H9 (cell line): ENCODE data around the gene F11R. TPM values are rescaled to one million over a fixed set of nuclear protein-coding genes. Genes with fewer than 3 reads are reported as not detected.

Experiments
- DNase-seq: peaks from one replicate; pipeline ENCODE4 v3.0.0-alpha.2; 2017
- H2AFZ ChIP-seq: one replicate; pipeline ENCODE4 v1.6.1; 2013; ENCODE audit warnings: mild to moderate bottlenecking, low read length, control low read depth, moderate library complexity
- H2AK5ac ChIP-seq: 2 replicates; pipeline ENCODE4 v1.6.1; 2013; ENCODE audit warnings: low read length, control low read depth, mixed read lengths; ENCODE audit not compliant: insufficient read length
- H2BK120ac ChIP-seq: one replicate; pipeline ENCODE4 v1.6.1; 2013; ENCODE audit warnings: low read depth, mild to moderate bottlenecking, low read length, control low read depth, inconsistent platforms; ENCODE audit not compliant: poor library complexity, severe bottlenecking
- H2BK12ac ChIP-seq: 2 replicates; pipeline ENCODE4 v1.6.1; 2013; ENCODE audit warnings: low read length, control low read depth, mixed read lengths, low read depth; ENCODE audit not compliant: insufficient read length
- H2BK15ac ChIP-seq: 2 replicates; pipeline ENCODE4 v1.6.1; 2013; ENCODE audit warnings: low read depth, low read length, control low read depth
- H2BK20ac ChIP-seq: one replicate; pipeline ENCODE4 v1.6.1; 2013; ENCODE audit warnings: low read depth, mild to moderate bottlenecking, low read length, control low read depth, inconsistent platforms; ENCODE audit not compliant: poor library complexity, severe bottlenecking
- H2BK5ac ChIP-seq: 2 replicates; pipeline ENCODE4 v1.6.1; 2013; ENCODE audit warnings: low read length, control low read depth, mixed read lengths; ENCODE audit not compliant: insufficient read length
- H3K14ac ChIP-seq: 2 replicates; pipeline ENCODE4 v1.6.1; 2013; ENCODE audit warnings: low read length, control low read depth; ENCODE audit not compliant: insufficient read depth
- H3K18ac ChIP-seq: 2 replicates; pipeline ENCODE4 v1.6.1; 2013; ENCODE audit warnings: low read depth, mild to moderate bottlenecking, mixed read lengths, low read length, control low read depth; ENCODE audit not compliant: insufficient read length
- H3K23ac ChIP-seq: 2 replicates; pipeline ENCODE4 v1.6.1; 2013; ENCODE audit warnings: low read length, control low read depth, mixed read lengths, low read depth; ENCODE audit not compliant: insufficient read length
- H3K23me2 ChIP-seq: 2 replicates; pipeline ENCODE4 v1.6.1; 2013; ENCODE audit warnings: low read depth, mild to moderate bottlenecking, mixed read lengths, low read length, control low read depth; ENCODE audit not compliant: insufficient read length, poor library complexity, severe bottlenecking
- H3K27ac ChIP-seq: 2 replicates; pipeline ENCODE4 v1.5.1; 2013; ENCODE audit warnings: low read length, control low read depth, mixed read lengths, low read depth; ENCODE audit not compliant: insufficient read length
- H3K27me3 ChIP-seq: 2 replicates; pipeline ENCODE4 v1.6.1; 2013; ENCODE audit warnings: low read length, control low read depth, inconsistent platforms; ENCODE audit not compliant: insufficient read depth
- H3K4ac ChIP-seq: 2 replicates; pipeline ENCODE4 v1.6.1; 2013; ENCODE audit warnings: low read depth, mild to moderate bottlenecking, control low read depth, inconsistent platforms, low read length, moderate library complexity
- H3K4me1 ChIP-seq: 2 replicates; pipeline ENCODE4 v1.6.1; 2013; ENCODE audit warnings: low read length, control low read depth, inconsistent platforms; ENCODE audit not compliant: insufficient read depth
- H3K4me2 ChIP-seq: 2 replicates; pipeline ENCODE4 v1.6.1; 2013; ENCODE audit warnings: low read length, control low read depth, mixed read lengths; ENCODE audit not compliant: insufficient read length, insufficient read depth
- H3K56ac ChIP-seq: 2 replicates; pipeline ENCODE4 v1.6.1; 2013; ENCODE audit warnings: low read depth, mild to moderate bottlenecking, mixed read lengths, low read length, control low read depth; ENCODE audit not compliant: insufficient read length
- H3K79me1 ChIP-seq: 2 replicates; pipeline ENCODE4 v1.6.1; 2013; ENCODE audit warnings: low read depth, mild to moderate bottlenecking, moderate library complexity, low read length, control low read depth, inconsistent platforms; ENCODE audit not compliant: insufficient read depth, poor library complexity, severe bottlenecking
- H3K79me2 ChIP-seq: 2 replicates; pipeline ENCODE4 v1.6.1; 2013; ENCODE audit warnings: low read length, control low read depth, inconsistent platforms; ENCODE audit not compliant: insufficient read depth
- H3K9ac ChIP-seq: 2 replicates; pipeline ENCODE4 v1.6.1; 2013; ENCODE audit warnings: low read length, control low read depth, mixed read lengths; ENCODE audit not compliant: insufficient read length; ENCODE audit errors: extremely low read depth
- H3K9me3 ChIP-seq: one replicate; pipeline ENCODE4 v1.6.1; 2013; ENCODE audit warnings: low read depth, low read length, inconsistent platforms; ENCODE audit not compliant: control insufficient read depth
- H3T11ph ChIP-seq: one replicate; pipeline ENCODE4 v1.6.1; 2013; ENCODE audit warnings: mild to moderate bottlenecking, low read length, control low read depth, inconsistent platforms
- H4K20me1 ChIP-seq: one replicate; pipeline ENCODE4 v1.6.1; 2013; ENCODE audit not compliant: control insufficient read depth, insufficient read length, insufficient read depth
- H4K5ac ChIP-seq: 2 replicates; pipeline ENCODE4 v1.6.1; 2013; ENCODE audit warnings: low read depth, mild to moderate bottlenecking, mixed read lengths, low read length, control low read depth; ENCODE audit not compliant: insufficient read length
- H4K8ac ChIP-seq: replicated peaks from 2 replicates; pipeline ENCODE4 v1.6.1; 2013; ENCODE audit warnings: low read length, control low read depth, mixed read lengths, low read depth; ENCODE audit not compliant: insufficient read length
- H4K91ac ChIP-seq: 2 replicates; pipeline ENCODE4 v1.6.1; 2013; ENCODE audit warnings: low read depth, mild to moderate bottlenecking, moderate library complexity, mixed read lengths, low read length, control low read depth; ENCODE audit not compliant: insufficient read length
- H3K27ac Mint-ChIP-seq, 3 experiments: 2 replicates in 2 of 3; 3 replicates in 1 of 3; pipeline ENCODE4 v1.8.0; 2020 to 2021; ENCODE audit warnings: mixed read lengths in 3 of 3, mild to moderate bottlenecking in 1 of 3, moderate library complexity in 1 of 3
- H3K27me3 Mint-ChIP-seq: 2 replicates; pipeline ENCODE4 v1.8.0; 2021; ENCODE audit warnings: low read depth, mild to moderate bottlenecking, moderate library complexity, mixed read lengths
- H3K36me3 Mint-ChIP-seq, 3 experiments: 2 replicates in 2 of 3; 3 replicates in 1 of 3; pipeline ENCODE4 v1.8.0; 2020 to 2021; ENCODE audit warnings: low read depth in 3 of 3, mixed read lengths in 3 of 3; ENCODE audit not compliant: insufficient read depth in 1 of 3
- H3K4me1 Mint-ChIP-seq, 2 experiments: 2 replicates each; pipeline ENCODE4 v1.8.0; 2020; ENCODE audit warnings: mixed read lengths in 2 of 2
- H3K4me3 Mint-ChIP-seq, 2 experiments: 2 replicates in 1 of 2; 3 replicates in 1 of 2; pipeline ENCODE4 v1.8.0; 2020 to 2021; ENCODE audit warnings: mild to moderate bottlenecking in 2 of 2, mixed read lengths in 2 of 2, moderate library complexity in 1 of 2
- H3K9me3 Mint-ChIP-seq, 2 experiments: 2 replicates in 1 of 2; 3 replicates in 1 of 2; pipeline ENCODE4 v1.8.0; 2020; ENCODE audit warnings: mild to moderate bottlenecking in 2 of 2, mixed read lengths in 2 of 2, moderate library complexity in 1 of 2
- WGBS: extraction: QIAGEN DNeasy Blood & Tissue Kit; methylation state at CpG from one replicate; pipeline ENCODE4 v1.1.7; 2013; ENCODE audit warnings: missing lambda C conversion rate, low lambda C conversion rate, mixed read lengths; ENCODE audit not compliant: insufficient read length; ENCODE audit errors: extremely low coverage; 5-methylcytosine and 5-hydroxymethylcytosine counted together
- total RNA-seq: library from RNA; stranded (reverse); gene quantifications from 2 replicates; pipeline ENCODE4 v1.2.1, GENCODE V29; 2021
- TF ChIP-seq, protein P1 (sequence below): fragments of 200-600 bp; sonication (generic); conservative IDR thresholded peaks from 3 replicates; pipeline ENCODE4 v1.8.0; 2021; ENCODE audit warnings: antibody characterized with exemption, mild to moderate bottlenecking

The F11R gene
- total RNA-seq, 1 experiment from 2014 or later, result 174 TPM

DNA sequence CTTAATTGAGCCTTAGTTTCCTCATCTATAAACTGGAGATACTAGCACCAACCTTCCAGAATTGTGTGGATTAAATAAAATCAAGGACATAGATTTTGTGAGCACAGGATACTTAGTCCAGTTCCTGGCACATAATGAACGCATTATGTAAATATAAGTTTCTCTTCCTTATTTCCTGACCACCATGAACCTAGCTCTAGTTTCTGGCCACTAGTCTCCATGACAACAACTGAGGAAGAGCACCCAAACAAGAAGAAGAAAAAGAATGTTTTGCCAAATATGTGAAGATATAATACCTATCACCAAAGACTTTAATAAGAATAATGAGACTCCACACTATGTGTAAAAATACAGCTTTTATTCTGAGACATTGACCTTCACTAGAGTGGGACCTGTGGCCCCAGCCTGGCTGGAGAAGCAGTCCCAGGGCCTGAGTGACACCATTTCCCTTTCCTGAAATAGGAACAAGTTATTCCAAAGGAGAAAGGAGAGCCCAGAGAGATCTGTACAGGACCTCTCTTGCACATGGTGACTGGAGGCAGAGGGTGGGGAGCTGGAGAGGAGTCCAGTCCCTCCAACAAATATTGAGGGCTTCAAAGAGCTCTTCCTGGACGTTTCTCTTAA is 25.8 kb upstream of the F11R start:
- Histone ChIP-seq H2BK120ac (no peak overlapping the region), H2BK15ac (no peak overlapping the region), H4K20me1 (no peaks in the 10 kb centered on the region), H3K27ac (peak overlapping the region; percentile 93), H3K9me3 (no peaks in the 10 kb centered on the region), H2BK12ac (no peak overlapping the region), H3K56ac (peak overlapping the region; percentile 87), H2BK20ac (no peak overlapping the region), H3K23ac (no peak overlapping the region), H4K5ac (no peak overlapping the region), H3T11ph (no peak overlapping the region), H3K4me2 (peak overlapping the region; percentile 64), H2BK5ac (no peak overlapping the region), H3K14ac (no peak overlapping the region), H3K27me3 (no peaks in the 10 kb centered on the region; the same call in 1 of the 2 replicates), H3K23me2 (peaks cover 8% of the 10 kb centered on the region), H3K18ac (peak overlapping the region; percentile 79), H4K91ac (no peak overlapping the region), H3K4ac (no peak overlapping the region), H3K9ac (peak overlapping the region; percentile 97), H3K79me2 (peaks cover 3% of the 10 kb centered on the region; the same call in 1 of the 2 replicates), H2AFZ (no peak overlapping the region), H3K4me1 (peaks cover 2% of the 10 kb centered on the region; the same call in 1 of the 2 replicates), H2AK5ac (no peak overlapping the region), H4K8ac (no peak overlapping the region), H3K79me1 (no peaks in the 10 kb centered on the region)
- TF ChIP-seq, protein P1, sequence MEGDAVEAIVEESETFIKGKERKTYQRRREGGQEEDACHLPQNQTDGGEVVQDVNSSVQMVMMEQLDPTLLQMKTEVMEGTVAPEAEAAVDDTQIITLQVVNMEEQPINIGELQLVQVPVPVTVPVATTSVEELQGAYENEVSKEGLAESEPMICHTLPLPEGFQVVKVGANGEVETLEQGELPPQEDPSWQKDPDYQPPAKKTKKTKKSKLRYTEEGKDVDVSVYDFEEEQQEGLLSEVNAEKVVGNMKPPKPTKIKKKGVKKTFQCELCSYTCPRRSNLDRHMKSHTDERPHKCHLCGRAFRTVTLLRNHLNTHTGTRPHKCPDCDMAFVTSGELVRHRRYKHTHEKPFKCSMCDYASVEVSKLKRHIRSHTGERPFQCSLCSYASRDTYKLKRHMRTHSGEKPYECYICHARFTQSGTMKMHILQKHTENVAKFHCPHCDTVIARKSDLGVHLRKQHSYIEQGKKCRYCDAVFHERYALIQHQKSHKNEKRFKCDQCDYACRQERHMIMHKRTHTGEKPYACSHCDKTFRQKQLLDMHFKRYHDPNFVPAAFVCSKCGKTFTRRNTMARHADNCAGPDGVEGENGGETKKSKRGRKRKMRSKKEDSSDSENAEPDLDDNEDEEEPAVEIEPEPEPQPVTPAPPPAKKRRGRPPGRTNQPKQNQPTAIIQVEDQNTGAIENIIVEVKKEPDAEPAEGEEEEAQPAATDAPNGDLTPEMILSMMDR, result no peak
- H3K27ac Mint-ChIP-seq, result peak overlapping the region in 1 of 3 experiments; percentile 59; a peak in 4 of 7 replicates
- peaks cover 15 to 29% (median 24%) of the 10 kb centered on the region in 3 experiments for H3K36me3 Mint-ChIP-seq
- peak overlapping the region; percentile 92 to 94 for H3K4me3 Mint-ChIP-seq
- H3K9me3 Mint-ChIP-seq, result peaks cover 12% of the 10 kb centered on the region in 2 experiments
- H3K4me1 Mint-ChIP-seq, result peaks cover 15% of the 10 kb centered on the region in 2 experiments
- DNase-seq, result no peak
- WGBS, result no CpG with 5 or more reads among the region's 2 CpGs
- peaks cover 37% of the 10 kb centered on the region for H3K27me3 Mint-ChIP-seq
